IPS-NIHi7 (cell line): ENCODE results near the gene LUM.
"Not testable (repeated sequence)": the region's sequence is repeated elsewhere in the genome, so short reads cannot be mapped to it uniquely, and the experiment has no call there.

Experiments used
- DNase-seq: peaks from one replicate; pipeline ENCODE4 v3.0.0; 2012; ENCODE audit warnings: mixed read lengths; ENCODE audit errors: extremely low spot score

LUM gene

DNA sequence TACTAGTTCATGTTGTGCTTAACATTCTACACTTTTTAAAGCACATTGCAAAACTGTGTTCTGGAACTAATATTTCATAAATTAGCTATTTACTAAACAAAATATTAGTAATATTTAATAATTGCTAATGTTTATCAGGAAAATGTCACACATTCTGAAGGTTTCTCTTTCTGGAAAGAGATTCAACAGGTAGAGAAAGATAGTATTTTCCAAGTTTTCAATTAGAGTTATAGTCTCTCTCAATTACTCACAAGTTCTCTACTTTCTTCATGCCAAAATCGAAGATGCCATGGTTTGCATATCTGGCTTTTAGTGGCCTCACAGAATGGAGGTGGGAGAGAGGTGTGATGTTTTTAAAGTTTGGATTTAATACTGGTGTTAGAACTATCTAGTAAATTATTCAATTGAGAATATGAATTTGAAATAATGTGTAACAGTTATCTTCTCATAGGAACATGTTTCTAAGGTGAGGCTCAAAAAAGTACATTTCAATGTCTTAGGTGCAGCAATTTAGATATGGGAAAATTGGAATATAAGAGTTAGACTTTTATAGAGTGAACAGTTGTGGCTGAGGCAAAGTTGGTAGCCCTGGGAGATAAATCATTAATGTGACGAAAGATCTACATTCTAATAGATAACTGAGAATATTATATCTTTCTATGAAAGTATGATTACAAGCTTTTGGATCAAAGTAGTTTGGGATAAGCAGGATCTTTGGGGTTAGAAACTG is 1.5 kb downstream of the LUM start:
- no peak for DNase-seq

DNA sequence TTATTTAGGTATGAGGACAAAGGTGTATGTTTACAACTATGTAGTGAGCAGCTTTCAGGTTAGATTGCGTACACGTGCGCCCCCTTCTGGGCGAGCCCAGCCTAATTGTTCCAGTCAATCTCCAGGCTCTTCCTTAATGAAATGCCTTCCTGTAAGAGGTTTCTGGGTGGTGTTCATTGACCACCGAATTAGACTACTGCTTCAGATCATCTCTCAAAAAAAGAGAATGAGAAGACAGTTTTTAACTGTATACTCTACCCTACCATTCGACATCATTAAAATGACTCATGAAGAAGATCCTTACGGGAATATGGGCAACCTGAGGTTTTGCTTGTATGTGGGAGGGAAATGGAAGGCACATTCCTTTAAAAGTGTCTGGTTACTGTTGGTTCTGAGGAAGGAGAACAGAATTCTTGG is 2.1 kb downstream of the LUM start:
- peak; percentile 50 for DNase-seq

DNA sequence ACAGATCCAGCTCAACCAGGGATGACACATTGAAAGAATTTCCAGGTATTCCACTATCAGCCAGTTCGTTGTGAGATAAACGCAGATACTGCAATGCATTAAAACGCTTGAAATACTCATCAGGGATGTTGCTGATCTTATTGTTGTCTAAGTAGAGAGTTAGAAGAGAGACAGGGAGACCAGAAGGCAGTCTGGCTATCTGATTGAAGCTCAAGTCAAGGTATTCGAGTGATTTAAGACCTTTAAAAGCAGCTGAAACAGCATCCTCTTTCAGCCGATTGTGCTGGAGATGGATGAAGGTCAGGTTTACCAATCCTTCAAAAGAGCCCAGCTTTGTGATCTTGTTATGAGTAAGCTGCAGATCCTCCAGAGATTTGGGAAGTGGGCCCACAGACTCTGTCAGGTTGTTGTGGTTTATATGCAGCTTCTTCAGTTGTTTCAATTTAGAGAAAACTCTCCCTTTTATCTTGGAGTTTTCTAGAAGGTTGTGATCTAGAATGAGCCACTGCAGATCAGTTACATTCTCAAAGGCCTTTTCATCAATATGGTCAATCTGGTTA is 3.0 kb downstream of the LUM start:
- no peak for DNase-seq

GRCh38 chr12:91106283-91106682 is 5.0 kb downstream of the LUM start:
- DNase-seq = no peak

GRCh38 chr12:91105807-91106206 is 5.5 kb downstream of the LUM start:
- no peak for DNase-seq

GRCh38 chr12:91104812-91105466 is 6.4 kb downstream of the LUM start:
- no peak for DNase-seq

DNA sequence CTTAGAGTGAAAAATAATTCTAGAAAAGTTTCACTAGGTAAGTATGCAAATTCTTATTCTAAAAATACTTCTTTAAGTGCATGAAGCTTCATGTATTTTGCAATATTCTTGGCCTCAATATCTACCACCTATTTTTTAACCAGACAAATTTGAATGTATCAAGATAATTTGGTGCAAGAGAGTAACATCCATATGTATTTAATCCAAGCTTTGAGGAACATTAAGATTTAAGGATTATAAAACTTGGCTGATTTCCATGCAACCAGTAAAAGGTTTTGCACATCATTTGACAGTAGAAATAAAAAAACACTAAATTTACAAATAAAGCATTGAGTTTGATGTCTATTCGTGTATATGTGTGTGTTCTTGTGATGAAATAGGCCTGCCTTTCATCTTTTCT is 7.7 kb downstream of the LUM start:
- DNase-seq = no peak

- DNase-seq = no peak
Measured at GRCh38 chr12:91103101-91103500, 8.2 kb downstream of the LUM start.

GRCh38 chr12:91100906-91101305 is 10.4 kb downstream of the LUM start:
- DNase-seq = no peak

DNA sequence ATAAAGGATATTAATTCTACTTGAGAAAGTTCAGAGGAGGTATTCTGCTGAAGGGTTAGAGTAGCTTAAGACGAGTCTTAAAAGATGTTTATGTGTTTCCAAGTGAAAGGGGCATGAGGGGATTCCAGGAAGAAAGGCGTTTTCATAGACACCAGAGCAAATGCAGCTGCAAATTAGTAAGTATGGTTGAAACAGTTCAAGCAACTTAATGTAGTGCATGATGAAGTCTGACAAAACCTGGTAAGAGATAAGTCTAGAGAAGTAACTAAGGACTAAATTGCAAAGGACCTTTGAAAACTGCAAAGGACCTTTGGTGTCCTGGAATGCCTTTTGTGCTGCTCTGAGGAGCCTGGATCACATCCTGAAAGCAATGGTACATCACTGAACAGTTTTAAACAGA is 11.5 kb downstream of the LUM start:
- DNase-seq = no peak

GRCh38 chr12:91099341-91099740 is 12.0 kb downstream of the LUM start:
- DNase-seq = no peak

GRCh38 chr12:91098941-91099340 is 12.4 kb downstream of the LUM start:
- no peak for DNase-seq

- no peak for DNase-seq
Measured at GRCh38 chr12:91098461-91098860, 12.8 kb downstream of the LUM start.

- no peak for DNase-seq
Measured at GRCh38 chr12:91094957-91095356, 16.3 kb downstream of the LUM start.

GRCh38 chr12:91094032-91094662 is 17.1 kb downstream of the LUM start:
- no peak for DNase-seq

DNA sequence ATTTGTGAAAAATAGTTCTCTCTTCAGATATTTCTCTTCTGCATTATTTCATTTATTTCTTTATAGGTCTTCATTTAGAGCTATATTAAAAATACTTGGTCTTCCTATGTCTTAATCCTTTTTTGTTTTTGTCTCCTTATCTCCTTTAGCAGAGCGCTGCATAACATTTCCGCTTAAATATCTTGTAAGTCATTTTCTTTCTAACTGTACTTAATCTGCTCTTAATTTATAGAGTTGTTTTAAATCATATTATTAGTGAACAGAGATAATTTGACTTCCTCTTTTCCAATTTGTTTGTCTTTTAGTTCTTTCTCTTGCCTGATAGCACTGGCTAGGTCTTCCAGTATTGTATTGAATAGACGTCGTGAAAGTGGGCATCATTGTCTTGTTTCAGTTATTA is 18.0 kb downstream of the LUM start:
- DNase-seq = no peak

DNA sequence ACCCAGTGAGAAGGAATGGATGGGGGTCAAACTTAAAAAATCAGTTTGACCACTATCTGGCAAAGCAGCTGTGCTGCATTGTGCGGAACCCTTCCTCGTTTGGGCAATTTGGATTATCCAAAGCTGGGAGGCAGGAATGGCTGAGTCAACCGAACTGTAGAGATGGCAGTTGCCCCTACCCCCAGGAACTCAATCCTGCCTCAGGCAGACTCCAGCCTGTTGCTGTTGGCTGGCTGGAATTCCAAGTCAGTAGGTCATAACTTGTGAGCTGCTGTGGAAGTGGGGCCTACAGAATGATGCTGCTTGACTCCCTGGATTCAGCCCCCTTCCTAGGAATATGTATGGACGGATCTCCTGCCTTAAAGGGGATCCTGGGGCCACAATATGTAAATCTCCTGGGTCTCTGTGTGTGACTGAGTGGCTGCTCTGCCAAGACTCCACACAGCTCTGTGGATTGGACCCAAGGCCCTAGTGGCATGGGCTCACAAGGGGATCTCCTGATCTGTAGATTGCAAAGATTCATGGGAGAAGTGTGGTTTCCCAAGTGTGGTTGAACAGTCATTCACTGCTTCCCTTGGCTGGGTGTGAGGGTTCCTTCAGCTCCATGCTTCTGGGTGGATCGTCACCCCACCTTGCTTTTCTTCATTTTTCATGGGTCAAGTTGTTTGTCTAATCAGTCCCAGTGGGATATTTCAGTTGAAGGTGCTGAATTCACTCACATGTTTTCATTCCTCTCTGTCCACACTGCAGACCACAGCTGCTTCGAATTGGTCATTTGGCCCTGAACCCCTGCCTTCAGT is 19.2 kb downstream of the LUM start:
- DNase-seq = no peak

DNA sequence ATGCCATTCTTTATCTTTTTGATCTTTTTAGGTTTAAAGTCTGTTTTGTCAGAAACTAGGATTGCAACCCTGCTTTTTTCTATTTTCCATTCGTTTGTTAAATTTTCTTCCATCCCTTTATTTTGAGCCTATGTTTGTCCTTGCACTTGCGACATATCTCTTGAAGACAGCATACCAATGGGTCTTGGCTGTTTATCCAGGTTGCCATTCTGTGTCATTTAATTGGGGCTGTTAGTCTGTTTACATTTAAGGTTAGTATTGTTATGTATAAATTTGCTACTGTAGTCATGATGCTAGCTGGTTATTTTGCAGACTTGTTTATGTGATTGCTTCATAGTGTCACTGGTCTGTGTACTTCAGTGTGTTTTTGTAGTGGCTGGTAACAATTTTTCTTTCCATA is 21.3 kb downstream of the LUM start:
- DNase-seq = not testable (repeated sequence)

DNA sequence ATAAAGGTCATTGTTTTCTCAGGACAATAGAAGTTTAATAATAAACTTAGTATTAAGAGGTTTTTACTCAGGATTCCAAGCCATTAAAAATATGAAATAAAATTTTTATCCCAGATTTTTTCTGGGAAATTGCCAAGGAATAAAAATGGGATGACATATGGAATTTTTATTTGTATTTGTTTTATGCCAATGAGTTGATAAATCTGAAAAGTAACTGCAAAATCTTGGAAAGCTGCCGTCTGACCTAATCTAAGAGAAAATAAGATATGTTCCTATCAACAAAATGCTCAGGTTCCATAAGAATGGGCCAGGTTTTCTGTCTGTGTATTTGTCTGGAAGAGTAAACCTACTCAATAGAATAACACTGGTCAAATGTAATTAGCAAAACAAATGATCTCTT is 31.3 kb downstream of the LUM start:
- no peak for DNase-seq

GRCh38 chr12:91078501-91078900 is 32.8 kb downstream of the LUM start:
- DNase-seq = no peak

GRCh38 chr12:91077228-91077954 is 33.9 kb downstream of the LUM start:
- no peak for DNase-seq
